Stimulated activated CD8-positive, alpha-beta memory T cell treated with anti-CD3 and anti-CD28 coated beads, Interleukin-2, amount 100 ng/mL, for 48 hours (primary cell): ENCODE measurements around the gene SMCHD1.
"Not testable (repeated sequence)": the region's sequence is repeated elsewhere in the genome, so short reads cannot be mapped to it uniquely, and the experiment has no call there.

Experiments
- DNase-seq, 2 donors: peaks; one replicate each; pipeline ENCODE4 v3.0.0-alpha.2; 2020; ENCODE audit warnings: low read depth in 2 of 2

SMCHD1 gene

DNA sequence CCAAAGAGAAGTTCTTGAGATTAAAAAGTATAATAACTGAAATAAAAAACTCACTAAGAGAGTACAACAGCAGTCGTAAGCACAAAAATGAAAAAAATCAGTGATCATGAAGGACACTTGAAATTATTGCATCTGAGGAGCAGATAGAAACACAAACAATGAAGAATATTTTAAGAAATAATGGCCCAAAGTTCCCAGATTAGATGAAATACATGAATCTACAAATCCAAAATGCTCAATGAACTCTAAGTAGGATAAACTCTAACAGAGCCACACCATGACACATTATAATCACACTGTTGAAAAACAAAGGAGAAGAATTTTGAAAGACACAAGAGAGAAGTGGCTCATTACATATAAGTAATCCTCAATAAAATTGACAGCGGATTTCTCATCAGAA lies 159.4 kb downstream of the SMCHD1 start:
- no peak for DNase-seq

DNA sequence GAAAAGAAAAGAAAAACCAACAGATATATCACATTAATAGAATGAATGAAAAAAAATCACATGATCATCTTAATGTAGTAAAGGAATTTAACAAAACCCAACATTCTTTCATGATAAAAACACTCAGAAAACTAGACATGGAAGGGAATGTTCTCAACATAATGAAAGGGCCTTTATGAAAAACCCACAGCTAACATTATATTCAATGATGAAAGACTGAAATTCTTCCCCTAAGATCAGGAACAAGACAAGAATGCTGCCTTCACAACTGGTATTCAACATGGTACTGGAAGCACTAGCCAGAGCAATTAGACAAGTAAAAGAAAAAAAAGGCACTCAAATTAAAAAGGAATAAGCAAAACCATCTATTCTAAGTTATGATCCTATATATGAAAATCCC lies 162.8 kb downstream of the SMCHD1 start:
- DNase-seq: no peak

DNA sequence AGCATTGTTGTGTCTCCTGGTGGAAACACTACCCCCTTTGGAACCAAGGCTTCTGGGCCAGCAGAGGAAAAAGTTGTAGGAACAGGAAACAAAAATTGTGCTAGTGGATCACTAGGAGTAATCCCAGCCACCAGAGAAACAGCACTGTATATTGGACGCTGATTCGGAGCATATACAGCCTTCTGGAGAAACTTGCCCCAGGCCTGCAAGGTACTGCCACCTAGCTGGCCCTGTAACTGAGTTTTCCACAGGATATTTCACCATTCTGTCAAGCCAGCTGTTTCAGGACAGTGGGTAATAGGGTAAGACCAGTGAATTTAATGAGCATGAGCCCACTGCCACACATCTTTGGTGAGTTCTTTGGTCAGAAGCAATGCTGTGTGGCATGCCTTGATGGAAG lies 166.2 kb downstream of the SMCHD1 start:
- DNase-seq: no peak

DNA sequence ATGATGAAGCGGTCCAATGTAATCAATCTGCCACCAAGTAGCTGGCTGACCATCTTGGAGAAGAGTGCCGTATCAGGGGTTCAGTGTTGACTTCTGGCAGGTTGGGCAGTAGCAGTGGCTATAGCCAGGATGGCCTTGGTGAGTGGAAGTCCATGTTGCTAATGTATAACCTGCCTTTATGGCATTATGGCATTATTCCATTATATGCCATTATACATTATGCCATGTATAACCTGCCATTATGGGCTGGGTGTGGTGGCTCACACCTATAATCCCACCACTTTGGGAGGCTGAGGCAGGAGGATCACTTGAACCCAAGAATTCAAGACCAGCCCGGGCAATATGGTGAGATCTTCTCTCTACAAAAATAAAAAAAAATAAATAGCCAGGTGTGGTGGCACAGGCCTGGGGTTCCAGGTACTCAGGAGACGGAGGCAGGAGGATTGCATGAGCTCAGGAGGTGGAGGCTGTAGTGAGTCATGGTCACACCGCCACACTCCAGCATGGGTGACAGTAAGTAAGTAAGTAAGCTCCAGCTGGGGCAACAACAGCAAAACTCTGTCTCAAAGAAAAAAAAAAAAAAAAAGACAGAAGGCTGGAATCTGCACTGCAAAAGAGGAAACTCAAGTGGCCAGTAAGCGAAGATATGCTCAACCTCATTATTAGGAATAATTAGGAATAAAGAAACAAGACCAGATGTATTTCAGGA lies 166.8 kb downstream of the SMCHD1 start:
- no peak for DNase-seq

DNA sequence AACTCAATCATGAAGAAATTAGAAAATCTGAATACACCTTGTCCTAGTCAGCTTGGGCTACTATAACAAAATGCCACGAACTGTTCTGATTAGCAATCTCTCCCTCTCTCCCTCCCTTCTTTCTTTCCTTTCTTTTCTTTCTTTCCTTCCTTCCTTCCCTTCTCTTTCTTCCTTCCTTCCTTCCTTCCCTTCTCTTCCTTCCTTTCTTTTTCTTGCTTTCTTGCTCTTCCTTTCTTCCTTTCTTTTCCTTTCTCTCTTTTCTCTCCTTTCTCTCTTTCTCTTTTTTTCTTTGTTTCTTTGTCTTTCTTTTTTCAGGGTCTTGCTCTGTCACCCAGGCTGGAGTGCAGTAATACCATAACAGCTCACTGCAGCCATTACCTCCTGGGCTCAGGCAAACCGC lies 167.7 kb downstream of the SMCHD1 start:
- DNase-seq: no peak

DNA sequence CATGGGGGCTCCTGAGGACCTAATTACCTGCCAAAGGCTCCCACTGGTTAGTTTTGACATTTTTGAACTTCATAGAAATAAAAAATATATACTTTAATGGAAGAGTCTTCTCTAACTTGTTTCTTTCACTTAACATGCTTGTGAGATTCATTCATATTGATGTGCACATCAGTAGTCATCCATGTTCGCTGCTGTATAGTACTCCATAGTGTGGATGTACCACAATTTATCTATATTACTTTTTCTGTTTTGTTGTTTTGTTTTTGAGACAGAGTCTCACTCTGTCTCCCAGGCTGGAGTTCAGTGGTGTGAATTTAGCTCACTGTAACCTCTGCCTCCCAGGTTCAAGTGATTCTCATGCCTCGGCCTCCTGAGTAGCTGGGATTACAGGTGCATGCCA lies 168.4 kb downstream of the SMCHD1 start:
- DNase-seq: no peak

DNA sequence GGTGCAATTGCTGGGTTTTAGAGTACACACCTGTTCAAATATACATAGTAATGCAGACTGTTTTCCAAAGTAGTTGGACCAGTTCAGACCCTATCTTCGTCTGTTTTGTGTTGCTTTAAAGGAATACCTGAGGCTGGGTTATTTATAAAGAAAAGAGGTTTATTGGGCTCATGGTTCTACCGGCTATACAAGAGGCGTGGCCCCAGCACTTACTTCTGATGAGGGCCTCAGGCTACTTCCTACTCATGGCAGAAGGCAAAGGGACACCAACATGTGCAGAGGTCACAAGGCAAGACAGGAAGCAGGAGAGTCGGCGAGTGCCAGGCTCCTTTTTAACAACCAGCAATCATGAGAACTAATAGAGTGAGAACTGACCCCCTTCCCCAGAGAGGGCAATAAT lies 169.3 kb downstream of the SMCHD1 start:
- no peak for DNase-seq

DNA sequence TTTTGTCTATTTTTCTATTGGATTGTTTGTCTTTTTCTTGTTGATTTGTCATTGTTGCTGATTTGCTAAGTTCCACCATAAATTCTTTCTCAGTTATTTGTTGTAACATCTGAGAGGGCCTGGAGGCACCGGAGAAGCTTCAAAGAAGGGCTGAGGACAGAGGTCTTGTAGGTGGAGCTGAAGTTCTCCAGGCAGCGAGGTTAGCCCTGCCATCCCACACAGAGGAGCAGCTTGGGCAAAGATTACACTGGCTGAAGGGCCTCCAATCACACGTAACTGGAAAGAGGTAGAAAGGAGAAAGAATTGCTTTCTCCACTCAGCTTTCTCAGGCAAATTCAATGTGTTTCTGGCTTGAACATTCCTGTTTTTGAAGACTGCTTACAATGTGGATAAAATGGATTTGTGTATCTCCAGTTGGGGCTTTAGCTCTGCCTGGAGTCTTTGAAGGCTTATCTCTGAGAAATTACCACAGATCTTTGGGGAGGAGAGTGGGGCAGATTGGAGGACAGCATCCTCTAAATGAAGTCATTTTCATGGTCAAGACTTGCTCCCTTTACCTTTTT lies 170.2 kb downstream of the SMCHD1 start:
- no peak for DNase-seq

DNA sequence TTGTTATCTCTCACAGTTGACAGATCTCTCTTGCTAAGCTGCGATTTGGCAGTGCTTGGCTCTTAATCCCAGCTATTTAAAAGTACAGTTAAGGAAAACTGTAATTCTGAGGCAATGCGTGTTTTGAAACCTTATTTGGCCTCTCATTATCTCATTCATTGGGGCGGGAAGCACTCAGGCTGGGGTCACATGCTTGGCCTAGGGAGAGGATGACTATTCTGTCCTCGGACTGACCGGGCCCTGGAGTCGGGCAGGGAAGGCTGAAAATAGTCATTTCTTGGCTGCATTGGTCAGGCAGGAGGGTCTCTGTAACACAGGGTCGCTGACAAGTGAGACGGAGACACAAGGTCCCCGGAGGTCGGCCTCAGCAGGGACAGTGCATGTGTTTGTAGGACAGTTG lies 171.1 kb downstream of the SMCHD1 start:
- DNase-seq: no peak

DNA sequence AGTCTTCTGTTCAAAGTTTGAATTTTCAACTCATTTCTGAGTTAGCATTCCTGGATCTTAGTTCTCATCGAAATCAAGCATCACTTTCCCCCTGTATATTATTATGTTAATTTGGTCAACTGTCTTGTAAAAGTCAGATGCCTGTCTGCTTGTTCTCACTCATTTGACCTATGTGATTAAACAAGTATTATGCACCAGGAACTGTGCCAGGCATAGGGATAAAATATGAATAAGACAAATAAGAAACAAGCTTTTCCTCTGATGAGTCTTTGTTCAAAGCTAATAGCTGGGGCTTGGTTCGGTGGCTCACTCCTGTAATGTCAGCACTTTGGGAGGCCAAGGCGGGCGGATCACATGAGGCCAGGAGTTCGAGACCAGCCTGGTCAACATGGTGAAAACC lies 171.5 kb downstream of the SMCHD1 start:
- DNase-seq: no peak

DNA sequence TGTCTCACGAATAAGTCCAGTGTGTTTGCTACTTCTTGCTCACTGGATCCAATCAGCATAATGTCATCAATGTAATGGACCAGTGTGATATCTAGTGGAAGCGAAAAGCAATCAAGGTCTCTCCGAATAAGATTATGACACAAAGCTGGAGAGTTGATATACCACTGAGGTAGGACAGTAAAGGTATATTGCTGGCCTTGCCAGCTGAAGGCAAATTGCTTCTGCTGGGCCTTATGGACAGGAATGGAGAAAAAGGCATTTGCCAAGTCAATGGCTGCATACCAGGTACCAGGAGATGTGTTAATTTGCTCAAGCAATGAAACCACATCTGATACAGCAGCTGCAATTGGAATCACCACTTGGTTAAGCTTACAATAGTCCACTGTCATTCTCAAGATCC lies 180.6 kb downstream of the SMCHD1 start:
- DNase-seq: not testable (repeated sequence)

DNA sequence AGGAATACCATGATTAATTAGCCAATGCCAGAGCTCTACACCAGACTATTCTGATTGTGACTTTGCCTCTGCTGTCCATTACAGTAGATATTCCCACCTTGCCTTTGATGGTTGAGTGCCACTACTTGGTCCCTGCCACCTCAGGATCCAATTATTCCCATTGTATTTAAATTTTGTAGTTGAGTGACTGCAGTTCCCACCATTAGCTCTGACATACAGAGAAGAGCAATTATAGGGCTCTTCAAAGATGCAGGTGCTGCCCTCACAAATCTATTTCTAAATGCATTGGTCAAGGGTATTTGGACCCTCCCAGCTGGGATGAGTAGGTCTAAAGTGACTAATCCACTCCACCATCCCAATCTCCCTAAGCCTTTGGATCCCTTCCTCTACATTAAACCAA lies 181.8 kb downstream of the SMCHD1 start:
- not testable (repeated sequence) for DNase-seq

DNA sequence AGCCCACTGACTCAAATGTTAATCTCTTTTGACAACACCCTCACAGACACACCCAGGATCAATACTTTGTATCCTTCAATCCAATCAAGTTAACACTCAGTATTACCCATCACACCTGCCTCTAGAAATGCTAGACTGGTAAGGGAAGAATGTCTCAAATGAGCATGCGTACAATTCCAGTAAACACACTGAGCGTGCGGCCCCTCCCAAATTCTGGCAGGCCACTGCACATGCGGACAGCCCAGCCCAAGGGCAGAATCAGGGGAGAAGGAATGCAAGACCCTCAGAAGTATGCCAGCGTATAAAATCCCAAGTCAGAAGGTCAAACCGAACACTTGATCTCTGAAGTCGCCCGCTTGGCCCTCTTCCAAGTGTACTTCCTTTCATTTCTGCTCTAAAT lies 183.7 kb downstream of the SMCHD1 start:
- no peak for DNase-seq

DNA sequence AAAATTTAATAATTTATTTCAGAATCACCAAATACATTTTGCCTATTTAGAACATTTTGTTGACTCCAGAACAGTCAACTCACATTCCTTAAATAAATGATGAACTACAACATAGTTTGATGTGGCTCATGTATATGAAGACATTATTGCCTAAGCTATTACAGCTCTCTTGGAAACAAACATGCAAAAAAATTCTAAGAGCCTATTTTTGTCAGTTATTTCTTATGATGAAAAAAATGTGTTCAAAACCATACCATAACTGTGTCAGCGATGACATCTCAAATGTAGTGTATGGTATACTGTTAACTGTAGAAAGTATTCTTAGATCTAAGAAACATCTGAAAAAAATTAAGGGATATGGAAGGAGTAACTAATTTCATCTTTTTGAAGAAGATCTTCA lies 185.0 kb downstream of the SMCHD1 start:
- DNase-seq: no peak

DNA sequence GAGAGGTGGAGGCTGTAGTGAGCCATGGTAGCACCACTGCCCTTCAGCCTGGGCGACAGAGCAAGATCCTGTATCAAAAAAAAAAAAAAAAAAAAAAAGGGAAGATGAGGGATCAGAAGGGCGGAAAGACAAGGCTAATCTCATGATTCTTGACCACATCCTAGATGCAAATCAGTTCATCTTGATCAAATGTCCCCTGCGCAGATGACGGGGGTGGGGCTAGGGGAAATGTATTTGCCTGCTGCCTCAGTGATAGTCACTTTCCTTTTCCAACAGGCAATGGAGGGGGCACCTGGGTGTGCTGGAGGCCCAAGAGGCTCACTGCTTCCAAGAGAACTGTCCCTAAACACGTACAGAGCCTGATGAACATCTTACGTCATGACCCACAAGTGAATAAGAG lies 187.6 kb downstream of the SMCHD1 start:
- no peak for DNase-seq

DNA sequence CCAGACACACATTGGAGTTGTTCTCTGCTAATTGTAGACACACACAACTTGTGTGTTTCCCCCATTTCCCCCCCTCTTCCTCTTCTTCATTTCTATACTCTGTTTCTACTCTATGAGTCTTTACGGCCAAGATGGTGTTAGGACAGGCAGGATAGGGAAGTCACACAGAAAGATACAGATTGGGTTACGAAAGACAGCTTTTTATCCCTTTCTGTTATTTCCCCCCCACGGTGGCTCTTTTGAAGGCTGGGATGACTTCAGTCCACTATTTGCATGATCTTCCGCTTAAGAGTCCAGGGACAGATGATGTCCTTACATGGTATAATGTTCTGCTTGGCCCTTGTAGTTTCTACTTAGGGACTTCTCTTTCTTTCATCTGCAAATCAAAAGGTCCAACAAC lies 189.6 kb downstream of the SMCHD1 start:
- DNase-seq: no peak

DNA sequence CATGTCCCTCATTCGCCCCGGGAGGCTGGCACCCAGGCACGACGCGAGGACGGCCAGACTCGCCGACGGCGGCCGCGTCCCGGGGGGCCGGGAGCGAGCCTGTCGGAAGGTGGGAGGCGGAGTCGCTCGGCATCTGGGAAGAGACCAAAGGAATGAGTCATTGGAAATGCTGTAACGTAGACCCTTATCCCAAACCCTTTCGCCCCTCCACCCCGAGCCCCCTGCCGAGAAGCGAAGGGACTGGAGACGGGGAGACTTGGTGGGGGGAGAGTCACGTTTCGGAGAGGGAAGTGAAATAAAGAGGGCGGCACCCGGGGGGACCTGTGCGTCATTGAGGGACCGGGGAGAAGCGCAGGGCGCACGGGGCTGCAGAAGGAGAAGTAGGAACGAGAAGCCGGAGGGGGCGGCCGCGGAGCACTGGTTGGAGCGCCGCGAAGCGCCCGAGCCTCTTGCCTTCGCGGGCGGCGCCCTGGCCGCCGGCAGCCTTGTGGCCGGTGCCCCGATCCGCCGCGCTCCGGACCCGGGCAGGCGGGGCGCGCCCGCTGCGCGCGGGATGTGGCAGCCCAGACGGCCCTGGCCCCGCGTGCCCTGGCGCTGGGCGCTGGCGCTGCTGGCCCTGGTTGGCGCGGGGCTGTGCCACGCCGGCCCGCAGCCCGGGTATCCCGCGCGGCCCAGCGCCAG lies 191.2 kb downstream of the SMCHD1 start, which contains the start of gene EMILIN2:
Gene EMILIN2, plus strand, starts transcription at position 371 of the 681 bp plus-strand sequence. Its CDS starts 183 bp downstream, at position 554.
- DNase-seq: peak; percentile 23 to 37

DNA sequence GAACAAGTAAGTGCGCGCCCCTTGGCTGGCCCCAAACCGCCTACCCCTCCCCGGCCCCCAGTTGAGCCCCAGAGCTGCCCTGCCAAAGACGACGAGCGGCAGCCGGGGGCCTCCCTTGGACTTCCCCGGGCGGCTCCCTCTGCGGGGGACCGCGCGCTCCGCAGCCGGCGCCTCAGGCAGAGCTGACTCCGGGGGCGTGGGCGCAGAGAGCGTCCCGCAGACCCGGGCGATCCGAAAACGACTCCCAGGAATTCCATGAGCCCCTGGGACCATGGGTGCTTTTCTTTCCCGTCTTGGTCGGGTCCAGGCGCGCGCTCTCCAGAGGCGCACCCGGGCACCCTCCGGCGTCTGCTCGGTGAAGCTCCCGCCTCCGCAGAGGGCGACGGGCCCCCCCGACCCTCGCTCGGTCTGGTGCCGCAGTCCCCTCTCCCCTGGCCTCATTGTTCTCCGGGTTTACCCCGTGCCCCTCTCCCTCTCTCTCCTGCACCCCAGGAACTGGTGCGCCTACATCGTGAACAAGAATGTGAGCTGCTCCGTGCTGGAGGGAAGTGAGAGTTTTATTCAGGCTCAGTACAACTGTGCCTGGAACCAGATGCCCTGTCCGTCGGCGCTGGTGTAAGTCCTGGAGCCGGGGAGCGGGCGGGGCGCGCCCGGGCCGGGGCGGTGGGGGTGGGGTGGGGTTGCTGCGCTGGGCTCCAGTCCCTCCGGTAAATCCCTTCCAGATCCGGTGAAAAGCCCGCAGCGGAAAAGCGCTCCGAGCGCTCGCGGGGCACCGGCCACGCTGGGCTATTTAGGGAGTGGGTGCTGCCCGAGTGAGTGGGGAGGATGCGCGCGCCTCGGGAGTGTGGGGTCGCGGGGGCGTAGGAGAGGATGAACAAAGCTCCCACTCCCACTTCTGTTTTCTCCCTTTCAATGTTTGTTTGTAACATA lies 192.1 kb downstream of the SMCHD1 start:
- DNase-seq: peak in 1 of 2 donors; percentile 23

DNA sequence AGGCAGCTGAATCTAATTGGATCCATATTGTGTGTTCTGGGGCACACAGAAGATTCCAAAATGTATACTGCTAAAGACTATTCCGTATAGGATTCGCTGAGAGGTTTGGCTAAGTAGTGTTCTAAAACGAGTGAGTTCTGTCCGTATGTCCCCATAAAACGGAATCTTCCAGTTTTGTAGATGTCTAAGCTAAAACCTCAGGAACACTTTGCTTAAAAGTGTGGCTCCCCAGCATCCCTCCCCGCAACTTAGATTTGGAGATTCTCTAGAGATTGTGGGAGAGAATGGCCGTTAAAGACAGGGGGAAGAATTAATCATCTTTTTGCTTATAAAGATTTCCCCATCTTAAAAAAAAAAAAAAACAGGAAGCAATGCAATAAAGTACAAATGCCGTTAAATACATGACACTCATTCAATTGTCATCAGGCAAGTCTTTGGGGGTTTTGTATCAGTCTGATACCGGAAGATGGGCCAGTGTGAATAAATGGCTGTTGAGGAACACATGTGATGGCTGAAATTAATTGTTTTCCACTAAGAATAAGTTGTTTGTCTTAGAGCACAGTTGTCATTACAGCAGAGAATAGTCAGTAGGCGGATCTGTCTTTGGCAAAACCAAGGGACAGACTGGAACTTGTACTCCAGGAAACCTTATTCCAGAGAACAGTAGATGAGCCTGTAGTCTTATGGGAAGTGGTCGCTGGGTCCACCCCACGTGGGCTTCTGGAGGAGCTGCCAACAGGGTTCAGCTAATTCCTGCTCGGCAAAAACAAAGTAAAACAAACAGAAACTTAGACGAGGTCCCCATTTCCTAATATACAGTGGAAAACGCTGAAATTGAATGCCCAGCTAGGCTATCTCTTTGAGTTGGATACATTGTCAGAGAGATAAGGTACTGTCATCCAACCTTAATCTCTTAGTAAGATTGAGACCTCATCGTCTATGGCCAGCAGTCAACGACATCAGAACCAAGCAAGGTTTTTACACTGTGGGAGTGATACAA lies 193.0 kb downstream of the SMCHD1 start:
- no peak for DNase-seq

DNA sequence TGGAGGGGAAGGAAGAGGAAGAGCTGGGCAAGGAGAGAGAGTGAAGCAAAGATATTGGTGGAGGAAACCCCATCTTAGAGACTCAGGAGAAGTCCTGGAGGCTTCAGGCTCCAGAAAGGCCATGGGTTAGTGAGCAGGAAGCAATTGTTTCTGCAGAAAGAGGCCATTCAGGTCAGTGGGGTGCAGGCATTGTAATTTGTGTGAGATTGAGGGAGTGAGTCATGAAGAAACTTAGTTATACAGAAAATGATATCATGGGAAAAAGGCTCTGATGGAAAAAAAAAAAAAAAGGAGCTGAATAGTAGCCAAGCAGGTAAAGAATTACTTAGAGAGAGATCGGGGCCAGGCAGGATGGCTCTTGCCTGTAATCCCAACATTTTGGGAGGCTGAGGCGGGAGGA lies 195.3 kb downstream of the SMCHD1 start:
- no peak for DNase-seq

DNA sequence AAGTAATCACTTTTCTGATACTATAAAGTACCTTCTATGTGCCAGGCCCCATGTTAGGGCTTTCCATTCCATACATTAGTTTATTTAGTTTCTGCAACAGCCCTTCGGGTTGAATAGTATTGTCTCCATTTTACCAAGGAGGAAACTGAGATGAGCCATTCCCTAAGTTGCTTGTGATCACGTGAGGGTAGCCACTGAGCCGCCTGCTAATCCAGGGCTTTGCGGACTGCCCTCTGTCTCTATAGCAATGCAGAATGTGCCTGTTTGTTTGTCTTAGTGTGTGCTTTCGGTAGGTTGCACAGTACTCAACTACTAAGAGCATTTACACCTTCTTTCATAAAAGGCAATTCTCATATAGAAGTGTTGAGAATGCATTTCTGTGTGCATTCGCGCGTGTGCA lies 196.2 kb downstream of the SMCHD1 start:
- DNase-seq: no peak
